Measurements from ENCODE around the gene ZFAND3.

- TF ChIP-seq, protein P1, sequence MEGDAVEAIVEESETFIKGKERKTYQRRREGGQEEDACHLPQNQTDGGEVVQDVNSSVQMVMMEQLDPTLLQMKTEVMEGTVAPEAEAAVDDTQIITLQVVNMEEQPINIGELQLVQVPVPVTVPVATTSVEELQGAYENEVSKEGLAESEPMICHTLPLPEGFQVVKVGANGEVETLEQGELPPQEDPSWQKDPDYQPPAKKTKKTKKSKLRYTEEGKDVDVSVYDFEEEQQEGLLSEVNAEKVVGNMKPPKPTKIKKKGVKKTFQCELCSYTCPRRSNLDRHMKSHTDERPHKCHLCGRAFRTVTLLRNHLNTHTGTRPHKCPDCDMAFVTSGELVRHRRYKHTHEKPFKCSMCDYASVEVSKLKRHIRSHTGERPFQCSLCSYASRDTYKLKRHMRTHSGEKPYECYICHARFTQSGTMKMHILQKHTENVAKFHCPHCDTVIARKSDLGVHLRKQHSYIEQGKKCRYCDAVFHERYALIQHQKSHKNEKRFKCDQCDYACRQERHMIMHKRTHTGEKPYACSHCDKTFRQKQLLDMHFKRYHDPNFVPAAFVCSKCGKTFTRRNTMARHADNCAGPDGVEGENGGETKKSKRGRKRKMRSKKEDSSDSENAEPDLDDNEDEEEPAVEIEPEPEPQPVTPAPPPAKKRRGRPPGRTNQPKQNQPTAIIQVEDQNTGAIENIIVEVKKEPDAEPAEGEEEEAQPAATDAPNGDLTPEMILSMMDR (IDR thresholded peaks at IDR 0.05; ENCODE audit: low read length), result no peak
- no peak for TF ChIP-seq EZH2 (IDR thresholded peaks at IDR 0.05; ENCODE audit: borderline replicate concordance, low read length)
Measured at GRCh38 chr6:37967651-37968050, 148.1 kb downstream of the ZFAND3 start.

Data from OCI-LY1 (cell line).